ENCODE data around the gene CIB4.

Gene CIB4

GRCh38 chr2:26614216-26615138, 26.7 kb downstream of the CIB4 start:
- Histone ChIP-seq H3K27ac (ENCODE audit: low read depth, low read length) (no peak overlapping the region), H3K9me3 (ENCODE audit: control insufficient read depth, insufficient read depth, low read length) (no peaks in the 10 kb centered on the region), H3K4me1 (ENCODE audit: control insufficient read depth, insufficient read depth, low read length) (peaks cover 14% of the 10 kb centered on the region), H3K9ac (ENCODE audit: low read depth, low read length) (no peak overlapping the region), H3K27me3 (ENCODE audit: control insufficient read depth, insufficient read depth, low read length) (peaks cover 7% of the 10 kb centered on the region), H3K36me3 (ENCODE audit: control insufficient read depth, insufficient read depth, low read length) (no peaks in the 10 kb centered on the region), H3K4me3 (ENCODE audit: low read depth, low read length) (no peak overlapping the region)

GRCh38 chr2:26613241-26614215, 27.6 kb downstream of the CIB4 start:
- Histone ChIP-seq H3K27ac (ENCODE audit: low read depth, low read length) (peak overlapping the region; percentile 12), H3K9ac (ENCODE audit: low read depth, low read length) (no peak overlapping the region), H3K36me3 (ENCODE audit: control insufficient read depth, insufficient read depth, low read length) (no peaks in the 10 kb centered on the region), H3K4me3 (ENCODE audit: low read depth, low read length) (no peak overlapping the region), H3K9me3 (ENCODE audit: control insufficient read depth, insufficient read depth, low read length) (no peaks in the 10 kb centered on the region), H3K27me3 (ENCODE audit: control insufficient read depth, insufficient read depth, low read length) (no peaks in the 10 kb centered on the region; the same call in 1 of the 2 replicates), H3K4me1 (ENCODE audit: control insufficient read depth, insufficient read depth, low read length) (peaks cover 18% of the 10 kb centered on the region)

GRCh38 chr2:26612522-26613240, 28.5 kb downstream of the CIB4 start:
- no peaks in the 10 kb centered on the region for H3K36me3 ChIP-seq (ENCODE audit: control insufficient read depth, insufficient read depth, low read length)
- no peak overlapping the region for H3K9ac ChIP-seq (ENCODE audit: low read depth, low read length)
- peaks cover 18% of the 10 kb centered on the region for H3K4me1 ChIP-seq (ENCODE audit: control insufficient read depth, insufficient read depth, low read length)
- no peaks in the 10 kb centered on the region for H3K9me3 ChIP-seq (ENCODE audit: control insufficient read depth, insufficient read depth, low read length)
- H3K4me3 ChIP-seq (ENCODE audit: low read depth, low read length), result no peak overlapping the region
- no peak overlapping the region for H3K27ac ChIP-seq (ENCODE audit: low read depth, low read length)
- no peaks in the 10 kb centered on the region; the same call in 1 of the 2 replicates for H3K27me3 ChIP-seq (ENCODE audit: control insufficient read depth, insufficient read depth, low read length)

- H3K27me3 ChIP-seq (ENCODE audit: control insufficient read depth, insufficient read depth, low read length), result no peaks in the 10 kb centered on the region; the same call in 1 of the 2 replicates
- H3K27ac ChIP-seq (ENCODE audit: low read depth, low read length), result no peak overlapping the region
Measured at GRCh38 chr2:26612034-26612433, 29.1 kb downstream of the CIB4 start.

GRCh38 chr2:26610504-26611335, 30.4 kb downstream of the CIB4 start:
- no peak overlapping the region for H3K4me3 ChIP-seq (ENCODE audit: low read depth, low read length)

More at GRCh38 chr2:26612034-26612433, 29.1 kb downstream of the CIB4 start:
- no peaks in the 10 kb centered on the region for H3K36me3 ChIP-seq (ENCODE audit: control insufficient read depth, insufficient read depth, low read length)
- no peak overlapping the region for H3K4me3 ChIP-seq (ENCODE audit: low read depth, low read length)
- H3K9ac ChIP-seq (ENCODE audit: low read depth, low read length), result no peak overlapping the region
- peaks cover 18% of the 10 kb centered on the region for H3K4me1 ChIP-seq (ENCODE audit: control insufficient read depth, insufficient read depth, low read length)
- no peaks in the 10 kb centered on the region for H3K9me3 ChIP-seq (ENCODE audit: control insufficient read depth, insufficient read depth, low read length)

GRCh38 chr2:26609839-26610277, 31.3 kb downstream of the CIB4 start:
- H3K4me3 ChIP-seq (ENCODE audit: low read depth, low read length), result no peak overlapping the region
- H3K4me1 ChIP-seq (ENCODE audit: control insufficient read depth, insufficient read depth, low read length), result peaks cover 18% of the 10 kb centered on the region
- no peak overlapping the region for H3K27ac ChIP-seq (ENCODE audit: low read depth, low read length)
- no peak overlapping the region for H3K9ac ChIP-seq (ENCODE audit: low read depth, low read length)
- H3K9me3 ChIP-seq (ENCODE audit: control insufficient read depth, insufficient read depth, low read length), result no peaks in the 10 kb centered on the region
- H3K36me3 ChIP-seq (ENCODE audit: control insufficient read depth, insufficient read depth, low read length), result no peaks in the 10 kb centered on the region
- H3K27me3 ChIP-seq (ENCODE audit: control insufficient read depth, insufficient read depth, low read length), result no peaks in the 10 kb centered on the region; the same call in 1 of the 2 replicates

More at GRCh38 chr2:26610504-26611335, 30.4 kb downstream of the CIB4 start:
- Histone ChIP-seq H3K9me3 (ENCODE audit: control insufficient read depth, insufficient read depth, low read length) (no peaks in the 10 kb centered on the region), H3K9ac (ENCODE audit: low read depth, low read length) (no peak overlapping the region), H3K36me3 (ENCODE audit: control insufficient read depth, insufficient read depth, low read length) (no peaks in the 10 kb centered on the region), H3K27ac (ENCODE audit: low read depth, low read length) (no peak overlapping the region), H3K4me1 (ENCODE audit: control insufficient read depth, insufficient read depth, low read length) (peaks cover 18% of the 10 kb centered on the region), H3K27me3 (ENCODE audit: control insufficient read depth, insufficient read depth, low read length) (no peaks in the 10 kb centered on the region; the same call in 1 of the 2 replicates)

- Histone ChIP-seq H3K27me3 (ENCODE audit: control insufficient read depth, insufficient read depth, low read length) (no peaks in the 10 kb centered on the region; the same call in 1 of the 2 replicates), H3K36me3 (ENCODE audit: control insufficient read depth, insufficient read depth, low read length) (no peaks in the 10 kb centered on the region), H3K4me3 (ENCODE audit: low read depth, low read length) (no peak overlapping the region), H3K27ac (ENCODE audit: low read depth, low read length) (no peak overlapping the region), H3K9me3 (ENCODE audit: control insufficient read depth, insufficient read depth, low read length) (no peaks in the 10 kb centered on the region), H3K9ac (ENCODE audit: low read depth, low read length) (no peak overlapping the region), H3K4me1 (ENCODE audit: control insufficient read depth, insufficient read depth, low read length) (peaks cover 18% of the 10 kb centered on the region)
Measured at GRCh38 chr2:26609205-26609631, 31.9 kb downstream of the CIB4 start.

- Histone ChIP-seq H3K36me3 (ENCODE audit: control insufficient read depth, insufficient read depth, low read length) (no peaks in the 10 kb centered on the region), H3K9me3 (ENCODE audit: control insufficient read depth, insufficient read depth, low read length) (no peaks in the 10 kb centered on the region), H3K27ac (ENCODE audit: low read depth, low read length) (no peak overlapping the region), H3K4me1 (ENCODE audit: control insufficient read depth, insufficient read depth, low read length) (peaks cover 16% of the 10 kb centered on the region), H3K9ac (ENCODE audit: low read depth, low read length) (no peak overlapping the region), H3K27me3 (ENCODE audit: control insufficient read depth, insufficient read depth, low read length) (no peaks in the 10 kb centered on the region; the same call in 1 of the 2 replicates), H3K4me3 (ENCODE audit: low read depth, low read length) (no peak overlapping the region)
Measured at GRCh38 chr2:26608557-26608956, 32.6 kb downstream of the CIB4 start.

GRCh38 chr2:26607698-26608097, 33.5 kb downstream of the CIB4 start:
- no peaks in the 10 kb centered on the region; the same call in 1 of the 2 replicates for H3K27me3 ChIP-seq (ENCODE audit: control insufficient read depth, insufficient read depth, low read length)
- H3K27ac ChIP-seq (ENCODE audit: low read depth, low read length), result no peak overlapping the region
- peaks cover 7% of the 10 kb centered on the region for H3K4me1 ChIP-seq (ENCODE audit: control insufficient read depth, insufficient read depth, low read length)
- no peak overlapping the region for H3K4me3 ChIP-seq (ENCODE audit: low read depth, low read length)
- H3K9me3 ChIP-seq (ENCODE audit: control insufficient read depth, insufficient read depth, low read length), result no peaks in the 10 kb centered on the region
- no peak overlapping the region for H3K9ac ChIP-seq (ENCODE audit: low read depth, low read length)
- no peaks in the 10 kb centered on the region for H3K36me3 ChIP-seq (ENCODE audit: control insufficient read depth, insufficient read depth, low read length)
